GM21528 (cell line): ENCODE data around the gene CCDC187.
"Not testable (repeated sequence)": the region's sequence is repeated elsewhere in the genome, so short reads cannot be mapped to it uniquely, and the experiment has no call there.

Experiments used
- ATAC-seq: cut with Tn5 transposase; IDR thresholded peaks from one replicate; pipeline ENCODE4 v1.9.1; 2021; ENCODE audit warnings: mild to moderate bottlenecking, moderate library complexity; ENCODE audit not compliant: unreplicated experiment, low FRiP score

The CCDC187 gene

DNA sequence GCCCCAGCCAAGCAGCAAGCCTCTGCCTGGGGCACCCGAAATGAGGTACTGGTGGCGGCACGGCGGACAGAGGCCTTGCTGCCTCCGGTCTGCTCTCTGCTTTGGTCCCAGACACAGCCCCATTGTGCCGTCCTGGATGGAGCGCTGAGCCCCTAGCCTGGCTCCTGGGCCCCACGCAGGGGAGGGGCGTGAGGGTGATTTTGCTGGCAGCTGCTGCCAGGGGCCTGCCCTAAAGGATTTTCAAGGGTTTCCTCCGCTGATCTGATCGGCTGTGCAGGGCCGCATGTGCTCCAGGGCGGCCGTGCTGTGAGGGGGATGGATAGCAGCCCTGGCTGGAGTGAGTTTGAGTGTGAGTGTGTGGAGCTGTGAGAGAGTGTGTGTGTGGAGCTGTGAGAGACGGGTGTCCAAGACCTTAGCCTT lies 24.7 kb upstream of the CCDC187 start:
- ATAC-seq, result no peak

DNA sequence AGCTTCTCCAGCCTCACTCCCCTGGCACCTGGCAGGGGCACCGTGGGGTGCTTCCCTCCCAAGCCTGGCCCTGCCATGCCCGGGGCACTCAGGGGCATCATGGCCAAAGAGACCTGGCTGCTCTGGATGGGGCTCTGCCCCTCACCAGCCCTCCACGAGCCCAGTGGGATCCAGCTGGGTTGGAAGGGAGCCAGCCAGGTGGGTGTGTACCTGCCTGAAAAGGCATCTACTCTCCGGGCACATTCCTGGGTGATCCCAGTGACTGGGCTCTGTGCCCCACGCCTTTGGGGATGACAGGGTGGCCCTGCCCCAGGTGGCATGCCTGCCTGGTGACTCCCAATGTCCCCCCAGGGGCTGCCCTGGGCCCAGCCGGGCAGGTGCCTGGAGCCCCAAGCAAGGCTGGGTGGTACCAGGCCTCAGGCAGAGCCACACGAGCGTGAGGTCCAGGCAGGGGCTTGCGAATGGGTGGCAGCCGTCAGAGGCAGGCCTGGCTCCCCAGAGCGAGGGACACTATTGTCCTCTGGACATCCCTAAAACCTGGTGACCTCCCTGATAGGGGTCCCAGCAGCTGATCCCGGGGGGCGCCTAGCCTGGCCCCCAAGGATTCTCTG lies 24.2 kb upstream of the CCDC187 start:
- no peak for ATAC-seq

DNA sequence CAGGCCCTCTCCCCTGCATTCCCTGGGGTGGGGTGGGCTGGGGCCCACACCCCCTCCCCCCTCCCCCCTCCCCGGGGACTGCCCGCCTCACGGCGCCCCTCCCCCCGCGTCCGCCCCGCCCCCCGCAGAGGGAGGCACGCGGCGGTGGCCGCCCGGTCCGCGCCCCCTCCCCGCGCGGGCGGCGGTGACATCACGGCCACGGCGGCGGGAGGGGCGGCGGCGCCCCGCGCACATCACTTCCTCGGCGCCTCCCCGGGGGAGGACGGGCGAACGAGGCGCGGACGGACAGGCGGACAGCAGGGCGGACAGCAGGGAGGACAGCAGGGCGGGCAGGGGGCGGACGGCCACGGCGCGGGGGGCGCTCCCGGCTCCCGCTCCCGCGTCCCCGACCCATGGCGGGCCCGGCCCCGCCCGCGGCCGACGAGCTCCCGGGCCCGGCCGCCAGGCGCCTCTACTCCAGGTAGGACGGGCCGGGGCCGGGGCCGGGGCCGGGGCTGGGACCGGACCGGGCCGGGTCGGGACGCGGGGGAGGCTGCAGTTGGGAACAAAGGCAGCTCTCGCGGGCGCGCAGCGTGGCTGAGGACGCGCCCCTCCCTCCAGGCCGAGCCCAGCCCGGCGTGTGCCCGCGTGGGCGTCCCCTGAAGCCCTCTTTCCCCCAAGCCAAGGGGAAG lies 23.5 kb upstream of the CCDC187 start, which contains the start of gene GPSM1:
TSS of gene GPSM1 (plus strand) at position 236 of the 671 bp plus-strand sequence. CDS start at position 393, 157 bp downstream.
- no peak for ATAC-seq

- no peak for ATAC-seq
These were observed 22.9 kb upstream of the CCDC187 start for GRCh38 chr9:136326761-136327303.

DNA sequence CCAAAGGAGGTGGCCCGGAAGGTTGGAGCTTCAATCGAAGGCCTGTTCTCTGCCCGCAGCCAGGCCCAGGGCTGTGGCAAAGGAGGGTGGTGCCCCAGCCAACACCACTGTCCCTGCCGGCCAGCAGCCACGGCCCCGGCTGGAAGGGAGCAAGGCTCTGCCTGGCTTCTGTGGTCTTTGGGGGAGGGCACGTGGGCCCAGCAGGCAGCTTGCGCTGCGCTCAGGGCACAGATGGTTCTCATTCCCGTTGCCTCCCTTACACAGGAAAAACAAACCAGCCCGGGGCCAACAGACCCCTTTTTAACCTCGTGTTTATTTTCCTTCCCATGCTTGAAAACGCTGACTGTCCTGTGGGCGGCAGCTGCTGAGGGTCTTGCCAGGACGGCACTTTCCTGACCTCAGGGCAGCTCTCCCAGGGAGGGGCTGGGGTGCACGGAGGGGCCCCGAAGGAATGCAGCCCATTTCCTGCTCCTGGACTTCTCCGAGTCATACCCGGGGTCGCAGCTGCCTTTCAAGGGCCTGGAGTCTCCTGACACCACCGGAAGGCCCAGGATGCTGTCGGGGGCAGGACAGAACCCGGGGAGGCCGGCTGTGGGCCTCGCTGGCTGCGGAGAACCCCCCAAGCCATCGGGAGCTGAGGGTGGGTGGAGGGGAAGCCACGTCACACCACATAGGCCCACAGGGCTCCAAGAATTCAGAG lies 22.3 kb upstream of the CCDC187 start:
- no peak for ATAC-seq

- ATAC-seq, result no peak
These were observed 21.5 kb upstream of the CCDC187 start for GRCh38 chr9:136325358-136325757.

DNA sequence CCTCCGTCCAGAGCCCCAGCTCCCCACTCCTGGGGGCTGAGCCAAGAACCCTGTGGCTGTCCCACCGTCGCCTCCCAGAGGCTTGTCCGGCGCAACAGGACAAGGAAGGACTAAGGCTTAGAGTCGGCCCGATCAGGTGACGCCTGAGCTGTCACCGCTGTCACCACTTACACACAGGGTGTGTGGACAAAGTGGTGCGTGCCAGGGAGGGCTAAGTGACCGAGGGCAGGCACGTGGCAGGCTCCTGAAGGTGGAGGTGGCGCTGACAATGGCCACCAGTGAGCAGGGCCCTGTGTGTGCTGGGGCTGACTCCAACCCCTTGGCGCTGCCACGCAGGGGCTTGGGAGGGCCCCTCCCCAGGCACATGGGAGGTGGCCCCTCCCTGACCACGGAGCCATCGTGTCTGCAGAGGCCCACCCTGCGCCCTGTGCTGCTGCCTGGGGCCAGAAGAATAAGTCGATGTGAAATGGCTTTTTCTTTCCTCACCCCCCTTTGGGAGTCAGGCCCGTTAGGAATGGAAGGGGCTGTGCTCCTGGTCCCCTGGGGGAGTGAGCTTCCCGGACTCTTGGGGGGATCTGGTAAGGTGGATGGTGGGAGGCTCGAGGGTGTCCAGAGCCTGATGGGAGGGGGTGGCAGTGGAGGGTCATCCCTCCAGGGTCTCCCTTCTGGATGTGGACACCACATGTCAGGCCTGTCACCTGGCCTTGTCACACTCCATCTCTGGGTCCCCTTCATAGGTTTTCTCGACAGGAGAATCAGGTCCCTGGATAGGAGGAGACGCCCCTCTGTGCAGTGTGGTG lies 20.8 kb upstream of the CCDC187 start:
- ATAC-seq, result no peak

DNA sequence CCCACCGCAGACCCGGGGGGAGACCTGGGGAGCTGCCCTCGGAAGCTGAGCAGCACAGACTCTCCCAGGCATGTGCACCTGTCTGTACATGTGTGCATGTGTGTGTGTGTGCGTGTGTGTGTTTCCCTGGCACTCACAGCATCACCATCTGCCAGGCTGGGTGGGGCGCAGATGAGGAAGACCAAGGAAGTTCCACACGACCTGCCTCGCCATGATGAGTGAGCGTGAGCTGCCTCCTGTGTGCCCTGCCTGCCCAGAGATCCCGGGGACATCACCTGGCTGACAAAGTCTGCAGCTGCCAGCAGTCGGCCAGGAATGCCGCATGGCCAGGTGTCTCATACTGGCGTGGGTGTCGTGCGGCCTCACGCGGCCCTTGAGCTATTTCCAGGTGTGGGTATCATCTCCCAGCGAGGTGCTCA lies 19.5 kb upstream of the CCDC187 start:
- ATAC-seq, result no peak

DNA sequence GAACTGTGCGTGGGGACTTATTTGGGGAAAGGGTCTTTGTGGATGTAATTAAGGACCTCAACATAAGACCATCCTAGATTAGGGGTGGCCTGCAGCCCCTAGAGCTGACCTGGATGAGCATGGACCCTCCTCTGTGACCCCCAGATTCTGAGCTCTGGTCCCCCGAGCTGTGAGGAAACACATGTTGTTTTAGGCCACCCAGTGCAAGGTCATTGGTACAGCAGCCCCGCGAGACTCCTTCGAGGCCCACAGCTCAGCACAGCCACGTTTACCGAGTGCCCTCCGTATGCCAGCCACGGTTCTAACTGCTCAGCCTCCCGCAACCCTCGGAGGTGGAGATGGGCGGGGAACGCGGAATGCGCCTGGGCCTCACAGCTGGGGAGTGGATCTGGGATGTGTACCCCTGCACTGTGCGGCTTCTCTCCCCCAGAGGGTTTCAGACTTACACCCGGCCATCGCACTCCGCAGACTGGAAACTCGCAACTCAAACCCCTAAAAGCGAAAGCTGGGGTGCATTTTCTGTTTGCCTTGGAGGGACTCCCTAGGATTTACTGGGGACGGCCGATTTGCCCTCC lies 18.9 kb upstream of the CCDC187 start:
- ATAC-seq, result no peak

DNA sequence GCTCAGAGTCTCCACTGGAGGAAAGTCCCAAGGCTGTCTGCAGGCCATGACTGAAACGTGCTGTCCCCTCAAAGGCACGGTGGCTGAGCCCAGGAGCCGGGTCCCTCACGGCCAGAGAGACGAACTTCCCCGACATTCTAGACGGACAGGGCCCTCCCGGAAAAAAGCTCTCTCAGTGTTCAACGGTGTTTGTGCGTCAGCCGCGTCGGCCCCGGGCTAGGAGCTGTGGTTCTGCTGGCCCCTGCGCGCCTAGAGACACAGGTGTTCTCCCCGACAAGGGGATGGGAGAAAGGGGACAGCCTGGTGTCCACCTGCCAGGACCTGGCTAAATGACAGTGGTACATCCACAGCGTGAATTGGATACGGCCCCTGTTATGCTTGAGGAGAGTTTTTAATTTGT lies 17.7 kb upstream of the CCDC187 start:
- no peak for ATAC-seq

GRCh38 chr9:136320972-136321371 lies 17.1 kb upstream of the CCDC187 start:
- not testable (repeated sequence) for ATAC-seq

- ATAC-seq, result not testable (repeated sequence)
These were observed 16.1 kb upstream of the CCDC187 start for GRCh38 chr9:136319955-136320354.

DNA sequence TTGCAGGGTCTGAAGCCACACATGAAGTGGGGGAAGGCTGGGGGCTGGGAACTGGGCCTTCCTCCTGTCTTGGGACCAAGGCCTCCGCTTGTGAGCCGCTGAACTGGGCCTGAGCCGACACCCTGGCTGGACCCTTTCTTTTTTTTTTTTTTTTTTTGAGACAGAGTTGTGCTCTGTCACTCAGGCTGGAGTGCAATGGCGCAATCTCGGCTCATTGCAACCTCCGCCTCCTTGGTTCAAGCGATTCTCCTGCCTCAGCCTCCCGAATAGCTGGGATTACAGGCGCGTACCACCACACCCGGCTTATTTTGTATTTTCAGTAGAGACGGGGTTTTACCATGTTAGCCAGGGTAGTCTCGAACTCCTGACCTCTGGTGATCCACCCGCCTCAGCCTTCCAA lies 15.3 kb upstream of the CCDC187 start:
- ATAC-seq, result not testable (repeated sequence)

GRCh38 chr9:136318776-136319241 lies 14.9 kb upstream of the CCDC187 start:
- no peak for ATAC-seq

GRCh38 chr9:136318111-136318775 lies 14.3 kb upstream of the CCDC187 start:
- no peak for ATAC-seq

- ATAC-seq, result no peak
These were observed 13.8 kb upstream of the CCDC187 start for GRCh38 chr9:136317695-136318094.

GRCh38 chr9:136316896-136317676 lies 13.2 kb upstream of the CCDC187 start:
- no peak for ATAC-seq

GRCh38 chr9:136316271-136316751 lies 12.4 kb upstream of the CCDC187 start:
- no peak for ATAC-seq

- no peak for ATAC-seq
These were observed 11.1 kb upstream of the CCDC187 start for GRCh38 chr9:136314944-136315343.
